Parathyroid adenoma (tissue), 2 donors: Measurements from ENCODE around the gene KMT2C.

Experiments used
- H2AFZ ChIP-seq: fragments of 300-600 bp; sonication (generic); one replicate; pipeline ENCODE4 v1.7.0; 2017; ENCODE audit warnings: antibody characterized with exemption, mild to moderate bottlenecking
- H3K27ac ChIP-seq: fragments of 300-600 bp; sonication (generic); one replicate; pipeline ENCODE4 v1.7.0; 2017
- H3K27me3 ChIP-seq: fragments of 300-600 bp; sonication (generic); one replicate; pipeline ENCODE4 v1.7.0; 2017; ENCODE audit warnings: low read length; ENCODE audit not compliant: control insufficient read depth, insufficient read depth
- H3K36me3 ChIP-seq: fragments of 300-600 bp; sonication (generic); one replicate; pipeline ENCODE4 v1.7.0; 2017; ENCODE audit warnings: low read length; ENCODE audit not compliant: control insufficient read depth, insufficient read depth
- H3K4me1 ChIP-seq: fragments of 300-600 bp; sonication (generic); one replicate; pipeline ENCODE4 v1.7.0; 2017; ENCODE audit warnings: control low read depth
- H3K4me2 ChIP-seq: fragments of 300-600 bp; sonication (generic); one replicate; pipeline ENCODE4 v1.7.0; 2017; ENCODE audit warnings: low read length
- H3K4me3 ChIP-seq: fragments of 300-600 bp; sonication (generic); one replicate; pipeline ENCODE4 v1.7.0; 2017; ENCODE audit warnings: low read depth, low read length
- H3K79me2 ChIP-seq: fragments of 300-600 bp; sonication (generic); one replicate; pipeline ENCODE4 v1.7.0; 2017; ENCODE audit warnings: control low read depth
- H3K9ac ChIP-seq: fragments of 300-600 bp; sonication (generic); one replicate; pipeline ENCODE4 v1.7.0; 2017; ENCODE audit warnings: mild to moderate bottlenecking
- H3K9me3 ChIP-seq: fragments of 300-600 bp; sonication (generic); one replicate; pipeline ENCODE4 v1.7.0; 2017; ENCODE audit warnings: low read length; ENCODE audit not compliant: control insufficient read depth
- TF ChIP-seq, protein P1 (sequence below): fragments of 300-600 bp; sonication (generic); IDR thresholded peaks from one replicate; pipeline ENCODE4 v1.7.0; 2017; ENCODE audit warnings: antibody characterized with exemption, mild to moderate bottlenecking
- donor health status: primary hyperparathyroidism.

The KMT2C gene

DNA sequence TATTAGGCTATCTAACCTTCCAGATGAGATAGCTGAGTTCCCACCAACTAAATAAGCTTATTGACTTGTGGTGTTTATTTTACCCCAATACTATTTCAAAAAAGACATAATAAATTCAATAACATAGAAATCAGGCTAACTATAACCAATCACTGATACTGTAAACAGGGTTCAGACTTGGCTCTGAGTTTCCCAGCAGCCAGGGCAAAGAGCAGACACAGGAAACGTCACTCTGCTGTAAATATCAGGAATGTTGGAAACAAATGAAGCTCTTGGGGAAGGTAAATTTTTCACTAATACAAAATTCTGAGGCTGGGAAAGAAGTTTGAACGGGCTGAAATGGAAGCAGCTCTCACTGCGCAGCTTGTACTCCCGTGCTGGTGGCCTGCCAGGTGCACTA, 295.7 kb downstream of the KMT2C start:
- no peak overlapping the region for H3K4me2 ChIP-seq
- H3K27me3 ChIP-seq, result no peaks in the 10 kb centered on the region
- no peaks in the 10 kb centered on the region for H3K79me2 ChIP-seq
- no peak overlapping the region for H3K4me3 ChIP-seq
- H3K36me3 ChIP-seq, result no peaks in the 10 kb centered on the region
- H3K9ac ChIP-seq, result no peak overlapping the region
- H3K9me3 ChIP-seq, result no peaks in the 10 kb centered on the region
- no peak overlapping the region for H3K27ac ChIP-seq
- H2AFZ ChIP-seq, result no peak overlapping the region
- TF ChIP-seq, protein P1, sequence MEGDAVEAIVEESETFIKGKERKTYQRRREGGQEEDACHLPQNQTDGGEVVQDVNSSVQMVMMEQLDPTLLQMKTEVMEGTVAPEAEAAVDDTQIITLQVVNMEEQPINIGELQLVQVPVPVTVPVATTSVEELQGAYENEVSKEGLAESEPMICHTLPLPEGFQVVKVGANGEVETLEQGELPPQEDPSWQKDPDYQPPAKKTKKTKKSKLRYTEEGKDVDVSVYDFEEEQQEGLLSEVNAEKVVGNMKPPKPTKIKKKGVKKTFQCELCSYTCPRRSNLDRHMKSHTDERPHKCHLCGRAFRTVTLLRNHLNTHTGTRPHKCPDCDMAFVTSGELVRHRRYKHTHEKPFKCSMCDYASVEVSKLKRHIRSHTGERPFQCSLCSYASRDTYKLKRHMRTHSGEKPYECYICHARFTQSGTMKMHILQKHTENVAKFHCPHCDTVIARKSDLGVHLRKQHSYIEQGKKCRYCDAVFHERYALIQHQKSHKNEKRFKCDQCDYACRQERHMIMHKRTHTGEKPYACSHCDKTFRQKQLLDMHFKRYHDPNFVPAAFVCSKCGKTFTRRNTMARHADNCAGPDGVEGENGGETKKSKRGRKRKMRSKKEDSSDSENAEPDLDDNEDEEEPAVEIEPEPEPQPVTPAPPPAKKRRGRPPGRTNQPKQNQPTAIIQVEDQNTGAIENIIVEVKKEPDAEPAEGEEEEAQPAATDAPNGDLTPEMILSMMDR, result no peak
- peaks cover 6% of the 10 kb centered on the region for H3K4me1 ChIP-seq

DNA sequence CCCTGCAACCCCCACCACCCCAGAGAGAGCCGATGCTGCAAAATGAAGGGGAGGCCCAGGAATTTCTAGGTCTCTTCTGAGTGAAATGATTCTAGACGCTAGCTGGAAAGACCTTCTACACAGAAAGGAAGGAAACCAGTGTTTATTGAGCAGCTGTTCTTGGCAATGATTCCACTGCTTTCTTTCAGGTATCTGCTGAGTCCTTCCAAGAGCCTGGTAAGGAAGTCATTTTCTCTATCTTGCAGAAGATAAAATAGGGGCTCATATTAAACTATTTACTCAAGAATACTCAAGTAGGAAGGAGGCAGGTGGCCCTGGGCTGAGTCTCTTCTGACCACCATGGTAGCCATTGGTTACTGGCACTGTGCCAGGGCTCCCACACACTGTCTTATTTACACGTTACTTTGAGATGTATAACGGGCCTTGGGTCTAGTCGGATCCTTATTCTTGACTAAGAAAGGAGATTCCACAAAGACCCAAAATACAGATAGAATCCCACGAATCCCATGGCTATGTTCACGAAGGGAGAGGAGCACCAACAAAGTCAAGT, 298.3 kb downstream of the KMT2C start:
- H3K36me3 ChIP-seq, result no peaks in the 10 kb centered on the region
- H3K4me2 ChIP-seq, result no peak overlapping the region
- H2AFZ ChIP-seq, result no peak overlapping the region
- H3K9me3 ChIP-seq, result no peaks in the 10 kb centered on the region
- no peaks in the 10 kb centered on the region for H3K79me2 ChIP-seq
- TF ChIP-seq, protein P1, result no peak
- H3K9ac ChIP-seq, result no peak overlapping the region
- H3K4me3 ChIP-seq, result no peak overlapping the region
- H3K4me1 ChIP-seq, result no peaks in the 10 kb centered on the region
- no peaks in the 10 kb centered on the region for H3K27me3 ChIP-seq
- no peak overlapping the region for H3K27ac ChIP-seq

DNA sequence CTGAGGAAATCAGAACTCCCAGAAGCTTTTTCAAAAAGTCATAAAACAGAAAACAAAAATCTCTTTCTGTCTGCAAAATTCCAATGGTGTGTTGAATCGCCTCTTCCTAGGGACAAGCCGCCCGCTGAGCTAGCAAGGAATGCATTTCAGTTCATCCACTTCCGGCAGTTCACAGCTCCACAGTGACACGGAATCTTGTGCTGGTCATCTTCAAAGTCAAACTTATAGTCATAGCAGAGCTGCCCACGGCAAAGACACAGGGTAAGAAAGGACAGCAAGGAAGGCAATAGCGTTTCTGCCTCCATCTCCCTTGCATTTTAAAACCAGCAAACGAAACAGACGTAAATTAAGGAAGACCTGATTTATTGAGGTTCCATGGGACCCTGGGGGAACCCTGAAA, 299.1 kb downstream of the KMT2C start:
- no peak overlapping the region for H3K4me3 ChIP-seq
- no peak overlapping the region for H3K4me2 ChIP-seq
- no peak overlapping the region for H3K9ac ChIP-seq
- H3K27me3 ChIP-seq, result no peaks in the 10 kb centered on the region
- no peaks in the 10 kb centered on the region for H3K9me3 ChIP-seq
- no peak overlapping the region for H3K27ac ChIP-seq
- H3K36me3 ChIP-seq, result no peaks in the 10 kb centered on the region
- H2AFZ ChIP-seq, result no peak overlapping the region
- H3K4me1 ChIP-seq, result no peaks in the 10 kb centered on the region
- H3K79me2 ChIP-seq, result no peaks in the 10 kb centered on the region
- TF ChIP-seq, protein P1, result no peak

DNA sequence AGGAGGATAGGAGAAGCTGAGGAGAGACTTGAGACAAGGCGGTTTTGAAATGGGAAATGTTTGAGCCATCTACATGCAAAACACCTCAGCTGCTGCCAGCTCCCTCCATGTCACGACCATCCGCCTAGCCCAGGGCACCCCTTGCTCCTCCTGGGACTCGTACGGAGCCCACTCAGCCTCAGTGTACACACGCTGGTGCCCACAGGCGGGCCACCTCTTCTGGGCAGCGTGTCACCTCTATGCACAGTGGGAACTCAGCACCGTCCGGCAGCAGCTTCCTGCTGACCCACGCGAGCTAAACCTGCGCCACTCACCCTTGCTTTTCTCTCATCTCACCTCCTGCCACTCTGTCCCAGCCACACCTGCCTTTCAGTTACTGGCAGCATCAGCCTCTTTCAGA, 302.0 kb downstream of the KMT2C start:
- Histone ChIP-seq H3K27ac (no peak overlapping the region), H3K9me3 (no peaks in the 10 kb centered on the region), H3K36me3 (no peaks in the 10 kb centered on the region), H3K4me3 (no peak overlapping the region), H2AFZ (no peak overlapping the region), H3K27me3 (no peaks in the 10 kb centered on the region), H3K79me2 (no peaks in the 10 kb centered on the region), H3K4me1 (no peaks in the 10 kb centered on the region), H3K4me2 (no peak overlapping the region), H3K9ac (no peak overlapping the region)
- TF ChIP-seq, protein P1, result no peak

DNA sequence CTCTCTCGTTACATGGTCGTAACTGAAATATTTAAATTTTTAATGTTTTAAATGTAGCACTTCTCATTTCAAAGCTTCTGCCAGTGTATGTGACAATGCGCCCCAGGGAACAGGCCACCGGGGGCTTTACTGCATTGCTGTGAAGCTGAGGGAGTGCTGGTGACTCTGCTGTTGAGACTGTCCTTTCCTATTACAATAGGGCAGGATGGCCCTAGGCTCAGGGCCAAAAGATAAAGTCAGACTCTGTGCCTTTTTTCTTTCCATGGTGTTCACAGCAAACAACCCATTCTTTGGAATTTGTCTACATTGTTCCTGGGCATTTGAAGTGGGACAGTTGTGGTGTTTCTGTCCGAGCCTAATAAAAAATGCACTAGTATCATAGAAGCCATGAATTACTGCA, 303.0 kb downstream of the KMT2C start:
- Histone ChIP-seq H3K4me1 (no peaks in the 10 kb centered on the region), H3K79me2 (no peaks in the 10 kb centered on the region), H2AFZ (no peak overlapping the region), H3K36me3 (no peaks in the 10 kb centered on the region), H3K4me3 (no peak overlapping the region), H3K27ac (no peak overlapping the region), H3K9ac (no peak overlapping the region), H3K9me3 (no peaks in the 10 kb centered on the region), H3K27me3 (no peaks in the 10 kb centered on the region), H3K4me2 (no peak overlapping the region)
- TF ChIP-seq, protein P1, result no peak
